GM12878 (cell line): ENCODE results near the gene EHBP1. TPM values are rescaled to one million over a fixed set of nuclear protein-coding genes. Genes with fewer than 3 reads are reported as not detected.

Source experiments
- ATAC-seq: fragments of 200-7000 bp; cut with Tn5 transposase; 3 replicates; pipeline ENCODE4 v1.9.1; 2020; ENCODE audit warnings: mild to moderate bottlenecking, moderate library complexity
- BruUV-seq: library from RNA; stranded (reverse); fragments of 400-500 nt; replicated peaks from 2 replicates; lab custom pipeline; 2021; lab: Mats Ljungman, UMichigan
- CTCF ChIA-PET: fragments of 300-600 bp; sonication (Branson Sonifier 250); formaldehyde crosslinking; extraction: SDS; loops from one replicate; lab custom pipeline; 2021; ENCODE audit warnings: inconsistent platforms; lab: Yijun Ruan, JAX
- POLR2A ChIA-PET: fragments of 350-600 bp; formaldehyde crosslinking; extraction: SDS; loops from one replicate; lab custom pipeline; 2021; ENCODE audit warnings: inconsistent platforms; lab: Charles Lee
- RAD21 ChIA-PET: fragments of 300-600 bp; sonication (Branson Sonifier 250); formaldehyde crosslinking; loops from one replicate; lab custom pipeline; 2023; ENCODE audit warnings: antibody characterized with exemption; ENCODE audit not compliant: unreplicated experiment; lab: Charles Lee
- SMC1A ChIA-PET: fragments of 300-600 bp; sonication (Branson Sonifier 250); formaldehyde crosslinking; loops from one replicate; lab custom pipeline; 2023; ENCODE audit not compliant: unreplicated experiment, uncharacterized antibody; lab: Charles Lee
- DNase-seq: peaks from one replicate; pipeline ENCODE4 v3.0.0-alpha.2; 2011; ENCODE audit warnings: low read depth, low spot score
- FAIRE-seq: peaks from 3 replicates; lab custom pipeline; 2011; peaks lifted over from hg19 to GRCh38; lab: Jason Lieb, UNC
- H2AFZ ChIP-seq: 2 replicates; pipeline ENCODE4 v1.6.0; 2011; ENCODE audit warnings: low read depth, low read length, control low read depth; ENCODE audit not compliant: control insufficient read depth
- H3K27ac ChIP-seq: 2 replicates; pipeline ENCODE4 v1.5.1; 2011; ENCODE audit warnings: control low read depth; ENCODE audit not compliant: control insufficient read depth, insufficient read depth
- H3K27me3 ChIP-seq, 2 experiments: replicated peaks in 1 of 2; 2 replicates each; pipeline versions ENCODE4 v1.6.0 to v1.6.1; 2011; ENCODE audit warnings: low read length in 1 of 2; ENCODE audit not compliant: control insufficient read depth in 2 of 2, insufficient read depth in 2 of 2
- H3K36me3 ChIP-seq, 2 experiments: 2 replicates each; pipeline ENCODE4 v1.5.1; 2011; ENCODE audit warnings: low read length in 1 of 2; ENCODE audit not compliant: control insufficient read depth in 2 of 2, insufficient read depth in 2 of 2
- H3K4me1 ChIP-seq: 2 replicates; pipeline ENCODE4 v1.6.1; 2011; ENCODE audit warnings: mild to moderate bottlenecking, low read length, moderate library complexity, mixed read lengths; ENCODE audit not compliant: control insufficient read depth, insufficient read depth
- H3K4me2 ChIP-seq: 2 replicates; pipeline ENCODE4 v1.6.0; 2011; ENCODE audit warnings: control low read depth; ENCODE audit not compliant: control insufficient read depth, insufficient read depth
- H3K4me3 ChIP-seq: fragments of 200-600 bp; sonication (generic); 2 replicates; pipeline ENCODE4 v1.5.1; 2016
- H3K79me2 ChIP-seq: 2 replicates; pipeline ENCODE4 v1.6.0; 2011; ENCODE audit warnings: low read length; ENCODE audit not compliant: control insufficient read depth, insufficient read depth
- H3K9ac ChIP-seq: 2 replicates; pipeline ENCODE4 v1.8.0; 2011; ENCODE audit warnings: low read length, control low read depth, mixed read lengths; ENCODE audit not compliant: control insufficient read depth, insufficient read depth
- H3K9me3 ChIP-seq: replicated peaks from 3 replicates; pipeline ENCODE4 v1.5.1; 2011; ENCODE audit warnings: mild to moderate bottlenecking, low read length; ENCODE audit not compliant: control insufficient read depth, insufficient read depth
- H4K20me1 ChIP-seq: 2 replicates; pipeline ENCODE4 v1.6.0; 2011; ENCODE audit not compliant: control insufficient read depth, insufficient read depth
- CBX5 ChIP-seq: sonication (generic); IDR thresholded peaks from 2 replicates; pipeline ENCODE4 v1.6.1; 2016; ENCODE audit warnings: low read depth, moderate library complexity, mild to moderate bottlenecking, inconsistent platforms
- CHD1 ChIP-seq: IDR thresholded peaks from 2 replicates; pipeline ENCODE4 v1.6.1; 2012; ENCODE audit warnings: low read depth, low read length, improper control_type of control experiment
- EP300 ChIP-seq, 2 experiments: fragments of 150-350 bp in 1 of 2; IDR thresholded peaks; 2 replicates each; pipeline ENCODE4 v1.6.1; 2011 to 2012; ENCODE audit warnings: low read depth in 2 of 2, low read length in 2 of 2, borderline replicate concordance in 1 of 2, improper control_type of control experiment in 1 of 2, inconsistent platforms in 1 of 2; ENCODE audit not compliant: control insufficient read depth in 1 of 2
- ETV6 ChIP-seq, 2 experiments: fragments of 450-650 bp in 1 of 2; IDR thresholded peaks in 1 of 2; conservative IDR thresholded peaks in 1 of 2; 2 replicates each; pipeline ENCODE4 v1.6.1; 2014; ENCODE audit warnings: antibody characterized with exemption in 1 of 2, borderline replicate concordance in 1 of 2, low read depth in 1 of 2, mild to moderate bottlenecking in 1 of 2, moderate library complexity in 1 of 2
- IRF4 ChIP-seq: IDR thresholded peaks from 2 replicates; pipeline ENCODE4 v1.6.1; 2011; ENCODE audit warnings: low read depth, low read length
- MXI1 ChIP-seq: fragments of 150-350 bp; IDR thresholded peaks from 2 replicates; pipeline ENCODE4 v1.6.1; 2011; ENCODE audit warnings: low read depth, mild to moderate bottlenecking, inconsistent platforms, low read length, improper control_type of control experiment
- PAX5 ChIP-seq: IDR thresholded peaks from 2 replicates; pipeline ENCODE4 v1.6.1; 2011; ENCODE audit warnings: low read depth, low read length, borderline replicate concordance
- POLR2AphosphoS2 ChIP-seq: IDR thresholded peaks from 2 replicates; pipeline ENCODE4 v1.6.1; 2011; ENCODE audit warnings: low read depth, mild to moderate bottlenecking, low read length, improper control_type of control experiment, moderate library complexity
- POU2F2 ChIP-seq: IDR thresholded peaks from 3 replicates; pipeline ENCODE4 v1.6.1; 2011; ENCODE audit warnings: low read depth, mild to moderate bottlenecking, low read length, borderline replicate concordance
- RB1 ChIP-seq: fragments of 450-650 bp; formaldehyde crosslinking; IDR thresholded peaks from 2 replicates; pipeline ENCODE4 v1.6.1; 2017; ENCODE audit warnings: mild to moderate bottlenecking, borderline replicate concordance
- SMAD1 ChIP-seq: fragments of 450-650 bp; IDR thresholded peaks from 2 replicates; pipeline ENCODE4 v1.6.1; 2018; ENCODE audit warnings: mild to moderate bottlenecking, low read depth; ENCODE audit not compliant: partially characterized antibody
- SRF ChIP-seq, 2 experiments: IDR thresholded peaks; 2 replicates each; pipeline ENCODE4 v1.6.1; 2011; ENCODE audit warnings: low read depth in 2 of 2, low read length in 2 of 2, mild to moderate bottlenecking in 1 of 2, moderate library complexity in 1 of 2
- YBX1 ChIP-seq: fragments of 450-650 bp; IDR thresholded peaks from 2 replicates; pipeline ENCODE4 v1.6.1; 2016; ENCODE audit warnings: antibody characterized with exemption
- WGBS: methylation state at CpG from one replicate; pipeline ENCODE4 v1.1.6; 2016; ENCODE audit warnings: low lambda C conversion rate; ENCODE audit not compliant: insufficient replicate concordance, insufficient coverage; ENCODE audit errors: missing lambda C conversion rate; 5-methylcytosine and 5-hydroxymethylcytosine counted together
- in situ Hi-C: fragments of 300-500 bp; cut with MboI; formaldehyde crosslinking; loops from 9 replicates; pipeline ENCODE4 v1.14.3; 2018; ENCODE audit warnings: mixed read lengths
- intact Hi-C: fragments of 100-400 bp; cut with micrococcal nuclease; formaldehyde crosslinking; loops from one replicate; pipeline ENCODE4 v1.14.2; 2022; ENCODE audit not compliant: unreplicated experiment
- polyA plus RNA-seq, 11 experiments: library from polyadenylated mRNA; depleted of rRNA in 4 of 11; unstranded in 6 of 11; stranded (reverse) in 5 of 11; fragments of >200 nt; fragmentation: Nextera tagmentation in 4 of 11; fragmentation: Illumina TruSeq in 1 of 11; extraction: Ambion mirVana in 4 of 11; extraction: Trizol in 1 of 11; gene quantifications; 1 replicate in 1 of 11; 2 replicates in 10 of 11; pipeline versions ENCODE4 v1.2.1 to v1.2.3, GENCODE V29; 2011 to 2016; ENCODE audit warnings: inconsistent platforms in 2 of 11, missing spikeins in 2 of 11, low read depth in 1 of 11
- total RNA-seq, 4 experiments: library from RNA; depleted of rRNA in 3 of 4; stranded (reverse); fragments of >200 nt in 3 of 4; fragmentation: Illumina TruSeq in 1 of 4; extraction: Trizol in 1 of 4; gene quantifications; 2 replicates each; pipeline versions ENCODE4 v1.2.1 to v1.2.3, GENCODE V29; 2013 to 2021
- TF ChIP-seq, protein P1 (sequence below): fragments of 450-650 bp; IDR thresholded peaks from 2 replicates; pipeline ENCODE4 v1.6.1; 2018; ENCODE audit warnings: borderline replicate concordance, mild to moderate bottlenecking; ENCODE audit not compliant: partially characterized antibody
- TF ChIP-seq, protein P2 (sequence below): fragments of 450-650 bp; IDR thresholded peaks from 2 replicates; pipeline ENCODE4 v1.6.1; 2017; ENCODE audit warnings: mild to moderate bottlenecking, low read depth, inconsistent platforms; ENCODE audit not compliant: poor library complexity, severe bottlenecking
- TF ChIP-seq, protein P3 (sequence below): IDR thresholded peaks from 2 replicates; pipeline ENCODE4 v1.6.1; 2011; ENCODE audit warnings: low read depth, low read length, improper control_type of control experiment, borderline replicate concordance
- TF ChIP-seq, protein P4 (sequence below): fragments of 150-350 bp; IDR thresholded peaks from 2 replicates; pipeline ENCODE4 v1.6.1; 2014; ENCODE audit warnings: mild to moderate bottlenecking, low read depth, low read length

The EHBP1 gene
- total and polyA plus RNA-seq, 10 of the 15 experiments (the other 5 are each of a cell fraction or from before 2014, with no cell fraction given), result 5.7 to 26.1 (median 13.6) TPM

DNA sequence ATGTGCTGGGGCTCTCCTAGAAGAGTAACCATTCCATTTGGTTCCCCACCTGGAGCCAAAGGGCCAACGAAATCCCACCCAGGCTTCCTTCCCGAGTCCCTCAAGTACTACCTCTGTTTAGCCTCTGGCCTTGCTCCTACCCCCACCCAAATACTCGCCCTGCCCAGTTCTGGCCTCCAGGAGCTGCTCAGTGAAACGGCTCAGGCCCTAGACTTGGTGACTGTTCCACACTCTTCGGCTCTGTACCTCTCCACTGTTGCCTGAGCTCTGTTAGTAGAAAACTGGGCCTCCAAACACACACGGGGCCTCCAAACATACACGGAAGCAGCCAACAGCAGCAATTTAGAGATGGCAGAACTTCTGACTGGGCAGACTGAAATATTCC is 349.3 kb downstream of the EHBP1 start:
- ChIA-PET CTCF (interaction anchor here (1.0 to 2.9 kb wide), 4 partner anchors 38 to 633 kb away, joined by 3 to 7 read pairs (median 3); no protein-coding TSS in a partner anchor), RAD21 (no interaction called here), SMC1A (interaction anchor here (0.6 to 0.9 kb wide), 2 partner anchors 133 to 583 kb away, joined by 3 read pairs; no protein-coding TSS in a partner anchor), POLR2A (no interaction called here)
- Histone ChIP-seq H3K79me2 (no peaks in the 10 kb centered on the region), H3K27ac (no peak overlapping the region), H3K27me3 (peaks cover 5 to 22% of the 10 kb centered on the region in 2 experiments), H2AFZ (no peak overlapping the region; the same call in 1 of the 2 replicates), H3K4me2 (no peak overlapping the region; the same call in 1 of the 2 replicates), H3K4me3 (peak overlapping the region; percentile 37; the same call in 1 of the 2 replicates), H3K4me1 (peaks cover 9% of the 10 kb centered on the region; the same call in 1 of the 2 replicates), H4K20me1 (no peaks in the 10 kb centered on the region), H3K9me3 (no peaks in the 10 kb centered on the region; the same call in 1 of the 3 replicates), H3K36me3 (no peaks in the 10 kb centered on the region; a peak in 1 of 4 replicates), H3K9ac (no peak overlapping the region)
- ATAC-seq, result no peak
- 34% methylated on average over 7 of the region's 7 CpGs for WGBS
- DNase-seq, result no peak
- intact Hi-C loops, result loop anchor here (10.0 kb wide), 2 partner anchors 270 to 600 kb away; no protein-coding TSS in a partner anchor
- no TSS peak for BruUV-seq
- in situ Hi-C loops, result no loop called here
- FAIRE-seq, result no peak
- TF ChIP-seq ETV6 (conservative IDR thresholded peaks at IDR 0.05 in 1 of 2, IDR thresholded peaks at IDR 0.05 in 1 of 2; ENCODE audit: borderline replicate concordance in 1 of 2, low read depth in 1 of 2) (no peak), RB1 (no peak), CHD1 (no peak), POLR2AphosphoS2 (no peak), MXI1 (no peak), PAX5 (no peak), SRF (IDR thresholded peaks at IDR 0.05; ENCODE audit: low read depth in 2 of 2, low read length in 2 of 2) (no peak), POU2F2 (no peak), SMAD1 (no peak), CBX5 (no peak), IRF4 (no peak), YBX1 (no peak), EP300 (IDR thresholded peaks at IDR 0.05; ENCODE audit: borderline replicate concordance in 1 of 2, control insufficient read depth in 1 of 2, low read depth in 2 of 2, low read length in 2 of 2) (no peak)
- TF ChIP-seq, protein P1, sequence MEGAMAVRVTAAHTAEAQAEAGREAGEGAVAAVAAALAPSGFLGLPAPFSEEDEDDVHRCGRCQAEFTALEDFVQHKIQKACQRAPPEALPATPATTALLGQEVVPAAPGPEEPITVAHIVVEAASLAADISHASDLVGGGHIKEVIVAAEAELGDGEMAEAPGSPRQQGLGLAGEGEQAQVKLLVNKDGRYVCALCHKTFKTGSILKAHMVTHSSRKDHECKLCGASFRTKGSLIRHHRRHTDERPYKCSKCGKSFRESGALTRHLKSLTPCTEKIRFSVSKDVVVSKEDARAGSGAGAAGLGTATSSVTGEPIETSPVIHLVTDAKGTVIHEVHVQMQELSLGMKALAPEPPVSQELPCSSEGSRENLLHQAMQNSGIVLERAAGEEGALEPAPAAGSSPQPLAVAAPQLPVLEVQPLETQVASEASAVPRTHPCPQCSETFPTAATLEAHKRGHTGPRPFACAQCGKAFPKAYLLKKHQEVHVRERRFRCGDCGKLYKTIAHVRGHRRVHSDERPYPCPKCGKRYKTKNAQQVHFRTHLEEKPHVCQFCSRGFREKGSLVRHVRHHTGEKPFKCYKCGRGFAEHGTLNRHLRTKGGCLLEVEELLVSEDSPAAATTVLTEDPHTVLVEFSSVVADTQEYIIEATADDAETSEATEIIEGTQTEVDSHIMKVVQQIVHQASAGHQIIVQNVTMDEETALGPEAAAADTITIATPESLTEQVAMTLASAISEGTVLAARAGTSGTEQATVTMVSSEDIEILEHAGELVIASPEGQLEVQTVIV, result no peak
- TF ChIP-seq, protein P2, sequence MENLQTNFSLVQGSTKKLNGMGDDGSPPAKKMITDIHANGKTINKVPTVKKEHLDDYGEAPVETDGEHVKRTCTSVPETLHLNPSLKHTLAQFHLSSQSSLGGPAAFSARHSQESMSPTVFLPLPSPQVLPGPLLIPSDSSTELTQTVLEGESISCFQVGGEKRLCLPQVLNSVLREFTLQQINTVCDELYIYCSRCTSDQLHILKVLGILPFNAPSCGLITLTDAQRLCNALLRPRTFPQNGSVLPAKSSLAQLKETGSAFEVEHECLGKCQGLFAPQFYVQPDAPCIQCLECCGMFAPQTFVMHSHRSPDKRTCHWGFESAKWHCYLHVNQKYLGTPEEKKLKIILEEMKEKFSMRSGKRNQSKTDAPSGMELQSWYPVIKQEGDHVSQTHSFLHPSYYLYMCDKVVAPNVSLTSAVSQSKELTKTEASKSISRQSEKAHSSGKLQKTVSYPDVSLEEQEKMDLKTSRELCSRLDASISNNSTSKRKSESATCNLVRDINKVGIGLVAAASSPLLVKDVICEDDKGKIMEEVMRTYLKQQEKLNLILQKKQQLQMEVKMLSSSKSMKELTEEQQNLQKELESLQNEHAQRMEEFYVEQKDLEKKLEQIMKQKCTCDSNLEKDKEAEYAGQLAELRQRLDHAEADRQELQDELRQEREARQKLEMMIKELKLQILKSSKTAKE, result no peak
- TF ChIP-seq, protein P3, sequence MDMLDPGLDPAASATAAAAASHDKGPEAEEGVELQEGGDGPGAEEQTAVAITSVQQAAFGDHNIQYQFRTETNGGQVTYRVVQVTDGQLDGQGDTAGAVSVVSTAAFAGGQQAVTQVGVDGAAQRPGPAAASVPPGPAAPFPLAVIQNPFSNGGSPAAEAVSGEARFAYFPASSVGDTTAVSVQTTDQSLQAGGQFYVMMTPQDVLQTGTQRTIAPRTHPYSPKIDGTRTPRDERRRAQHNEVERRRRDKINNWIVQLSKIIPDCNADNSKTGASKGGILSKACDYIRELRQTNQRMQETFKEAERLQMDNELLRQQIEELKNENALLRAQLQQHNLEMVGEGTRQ, result no peak
- TF ChIP-seq, protein P4, sequence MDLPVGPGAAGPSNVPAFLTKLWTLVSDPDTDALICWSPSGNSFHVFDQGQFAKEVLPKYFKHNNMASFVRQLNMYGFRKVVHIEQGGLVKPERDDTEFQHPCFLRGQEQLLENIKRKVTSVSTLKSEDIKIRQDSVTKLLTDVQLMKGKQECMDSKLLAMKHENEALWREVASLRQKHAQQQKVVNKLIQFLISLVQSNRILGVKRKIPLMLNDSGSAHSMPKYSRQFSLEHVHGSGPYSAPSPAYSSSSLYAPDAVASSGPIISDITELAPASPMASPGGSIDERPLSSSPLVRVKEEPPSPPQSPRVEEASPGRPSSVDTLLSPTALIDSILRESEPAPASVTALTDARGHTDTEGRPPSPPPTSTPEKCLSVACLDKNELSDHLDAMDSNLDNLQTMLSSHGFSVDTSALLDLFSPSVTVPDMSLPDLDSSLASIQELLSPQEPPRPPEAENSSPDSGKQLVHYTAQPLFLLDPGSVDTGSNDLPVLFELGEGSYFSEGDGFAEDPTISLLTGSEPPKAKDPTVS, result no peak
